GM21723 (cell line): Measurements from ENCODE around the gene NAALAD2.
"Not testable (repeated sequence)": the region's sequence is repeated elsewhere in the genome, so short reads cannot be mapped to it uniquely, and the experiment has no call there.

ENCODE experiments used
- ATAC-seq: cut with Tn5 transposase; IDR thresholded peaks from one replicate; pipeline ENCODE4 v1.9.1; 2021; ENCODE audit warnings: mild to moderate bottlenecking, moderate library complexity; ENCODE audit not compliant: unreplicated experiment

Gene NAALAD2

DNA sequence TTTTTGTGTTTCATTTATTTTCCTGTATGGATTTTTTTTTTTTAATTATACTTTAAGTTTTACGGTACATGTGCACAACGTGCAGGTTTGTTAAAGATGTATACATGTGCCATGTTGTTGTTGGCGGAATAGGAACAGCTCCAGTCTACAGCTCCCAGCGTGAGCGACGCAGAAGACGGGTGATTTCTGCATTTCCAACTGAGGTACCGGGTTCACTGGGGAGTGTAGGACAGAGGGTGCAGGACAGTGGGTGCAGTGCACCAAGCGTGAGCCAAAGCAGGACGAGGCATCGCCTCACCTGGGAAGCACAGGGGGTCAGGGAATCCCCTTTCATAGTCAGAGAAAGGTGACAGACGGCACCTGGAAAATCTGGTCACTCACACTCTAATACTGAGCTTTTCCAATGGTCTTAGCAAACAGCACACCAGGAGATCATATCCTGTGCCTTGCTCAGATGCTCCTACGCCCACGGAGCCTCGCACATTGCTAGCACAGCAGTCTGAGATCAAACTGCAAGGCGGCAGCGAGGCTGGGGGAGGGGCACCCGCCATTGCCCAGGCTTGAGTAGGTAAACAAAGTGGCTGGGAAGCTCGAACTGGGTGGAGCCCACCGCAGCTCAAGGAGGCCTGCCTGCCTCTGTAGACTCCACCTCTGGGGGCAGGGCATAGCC lies 105.6 kb downstream of the NAALAD2 start:
- ATAC-seq = not testable (repeated sequence)

GRCh38 chr11:90241414-90241813 lies 107.0 kb downstream of the NAALAD2 start:
- ATAC-seq = no peak
